ENCODE data around the gene HSP90AB1. TPM values are rescaled to one million over a fixed set of nuclear protein-coding genes. Genes with fewer than 3 reads are reported as not detected.

The HSP90AB1 gene
- total RNA-seq, 4 donors from 2014 or later: 336 to 897 (median 564) TPM

- Histone ChIP-seq H3K36me3 (no peaks in the 10 kb centered on the region), H3K4me3 (no peak overlapping the region), H3K9me3 (no peaks in the 10 kb centered on the region), H3K27ac (no peak overlapping the region), H3K4me1 (no peaks in the 10 kb centered on the region), H3K27me3 (peaks cover 0 to 9% of the 10 kb centered on the region in 2 donors)
- TF ChIP-seq POLR2A (IDR thresholded peaks at IDR 0.05) (no peak), CTCF (IDR thresholded peaks at IDR 0.05) (no peak)
- intact Hi-C loops (cut with DNase I; ENCODE audit: low total_unique reads): no loop called here
- DNase-seq: no peak
Observed at GRCh38 chr6:44289726-44290260, 42.9 kb downstream of the HSP90AB1 start.

GRCh38 chr6:44291841-44292240, 44.9 kb downstream of the HSP90AB1 start:
- intact Hi-C loops (cut with DNase I; ENCODE audit: low total_unique reads): no loop called here
- Histone ChIP-seq H3K9me3 (no peaks in the 10 kb centered on the region), H3K4me1 (peaks cover 0 to under 1% of the 10 kb centered on the region in 2 donors), H3K27ac (no peak overlapping the region), H3K4me3 (no peak overlapping the region), H3K27me3 (peaks cover 0 to 18% of the 10 kb centered on the region in 2 donors), H3K36me3 (no peaks in the 10 kb centered on the region)
- no peak for DNase-seq
- TF ChIP-seq POLR2A (IDR thresholded peaks at IDR 0.05) (no peak), CTCF (IDR thresholded peaks at IDR 0.05) (no peak)

- no peak overlapping the region for H3K4me3 ChIP-seq
- H3K36me3 ChIP-seq: no peaks in the 10 kb centered on the region
- H3K9me3 ChIP-seq: no peaks in the 10 kb centered on the region
- TF ChIP-seq POLR2A (IDR thresholded peaks at IDR 0.05) (no peak), CTCF (IDR thresholded peaks at IDR 0.05) (no peak)
- no peak for DNase-seq
- intact Hi-C loops (cut with DNase I; ENCODE audit: low total_unique reads): no loop called here
- peaks cover 0 to 18% of the 10 kb centered on the region in 2 donors for H3K27me3 ChIP-seq
- H3K4me1 ChIP-seq: peaks cover 0 to 11% of the 10 kb centered on the region in 2 donors
- no peak overlapping the region for H3K27ac ChIP-seq
Observed at GRCh38 chr6:44292661-44293365, 45.9 kb downstream of the HSP90AB1 start.

GRCh38 chr6:44294832-44295791, 48.2 kb downstream of the HSP90AB1 start:
- no peak for TF ChIP-seq POLR2A (IDR thresholded peaks at IDR 0.05)
- no peak for TF ChIP-seq CTCF (IDR thresholded peaks at IDR 0.05)
- Histone ChIP-seq H3K9me3 (no peaks in the 10 kb centered on the region), H3K27me3 (peaks cover 0 to 18% of the 10 kb centered on the region in 2 donors), H3K27ac (no peak overlapping the region), H3K4me1 (peaks cover 0 to 13% of the 10 kb centered on the region in 2 donors), H3K4me3 (no peak overlapping the region), H3K36me3 (no peaks in the 10 kb centered on the region)
- DNase-seq: no peak
- intact Hi-C loops (cut with DNase I; ENCODE audit: low total_unique reads): no loop called here
